Keratinocyte (primary cell): ENCODE data around the gene MAP3K5. TPM values are rescaled to one million over a fixed set of nuclear protein-coding genes. Genes with fewer than 3 reads are reported as not detected.

ENCODE experiments used
- DNase-seq: peaks from one replicate; pipeline ENCODE4 v3.0.0-alpha.2; 2011; ENCODE audit warnings: low read depth, missing footprints, low spot score
- FAIRE-seq: peaks from 2 replicates; lab custom pipeline; 2011; peaks lifted over from hg19 to GRCh38; lab: Jason Lieb, UNC
- H2AFZ ChIP-seq: 2 replicates; pipeline ENCODE4 v1.6.0; 2012; ENCODE audit warnings: low read length, control low read depth, inconsistent platforms; ENCODE audit not compliant: control insufficient read depth
- H3K27ac ChIP-seq: 2 replicates; pipeline ENCODE4 v1.5.1; 2011; ENCODE audit warnings: low read length; ENCODE audit not compliant: control insufficient read depth, insufficient read depth
- H3K27me3 ChIP-seq: 3 replicates; pipeline ENCODE4 v1.6.0; 2011; ENCODE audit warnings: low read length; ENCODE audit not compliant: control insufficient read depth, insufficient read depth; ENCODE audit errors: extremely low read depth
- H3K36me3 ChIP-seq, 2 experiments: 2 replicates in 1 of 2; 3 replicates in 1 of 2; pipeline ENCODE4 v1.5.1; 2011; ENCODE audit warnings: low read length in 2 of 2, mild to moderate bottlenecking in 1 of 2; ENCODE audit not compliant: control insufficient read depth in 2 of 2, insufficient read depth in 2 of 2; ENCODE audit errors: extremely low read depth in 1 of 2
- H3K4me1 ChIP-seq: 3 replicates; pipeline ENCODE4 v1.5.1; 2011; ENCODE audit warnings: low read length; ENCODE audit not compliant: control insufficient read depth, insufficient read depth; ENCODE audit errors: extremely low read depth
- H3K4me2 ChIP-seq: 3 replicates; pipeline ENCODE4 v1.6.0; 2011; ENCODE audit warnings: low read depth, low read length; ENCODE audit not compliant: control insufficient read depth, insufficient read depth; ENCODE audit errors: extremely low read depth
- H3K4me3 ChIP-seq, 3 experiments: fragments of 200-600 bp in 1 of 3; sonication (generic) in 1 of 3; 2 replicates in 2 of 3; 3 replicates in 1 of 3; pipeline ENCODE4 v1.5.1; 2011 to 2016; ENCODE audit warnings: low read length in 3 of 3, mild to moderate bottlenecking in 3 of 3, control low read depth in 2 of 3, inconsistent platforms in 1 of 3, low read depth in 1 of 3, mixed read lengths in 1 of 3, mixed run types in 1 of 3, moderate library complexity in 1 of 3; ENCODE audit not compliant: control insufficient read depth in 2 of 3, insufficient read depth in 2 of 3; ENCODE audit errors: extremely low read depth in 1 of 3
- H3K79me2 ChIP-seq: 2 replicates; pipeline ENCODE4 v1.6.0; 2012; ENCODE audit warnings: low read length; ENCODE audit not compliant: control insufficient read depth, insufficient read depth
- H3K9ac ChIP-seq: 3 replicates; pipeline ENCODE4 v1.6.0; 2011; ENCODE audit warnings: low read length; ENCODE audit not compliant: control insufficient read depth, insufficient read depth; ENCODE audit errors: extremely low read depth
- H3K9me1 ChIP-seq: 3 replicates; pipeline ENCODE4 v1.6.0; 2011; ENCODE audit warnings: low read length; ENCODE audit not compliant: control insufficient read depth, insufficient read depth; ENCODE audit errors: extremely low read depth
- H3K9me3 ChIP-seq: 2 replicates; pipeline ENCODE4 v1.5.1; 2012; ENCODE audit warnings: low read depth, low read length; ENCODE audit not compliant: control insufficient read depth
- H4K20me1 ChIP-seq: 3 replicates; pipeline ENCODE4 v1.6.0; 2011; ENCODE audit warnings: low read length; ENCODE audit not compliant: control insufficient read depth, insufficient read depth; ENCODE audit errors: extremely low read depth
- EZH2 ChIP-seq: IDR thresholded peaks from one replicate; pipeline ENCODE4 v1.6.1; 2012; ENCODE audit warnings: inconsistent platforms, mild to moderate bottlenecking, low read length, moderate library complexity
- dilution Hi-C: fragments of 300-500 bp; cut with MboI; formaldehyde crosslinking; loops from one replicate; pipeline ENCODE4 v1.7.0; 2020; ENCODE audit warnings: low sequenced_read_pairs; ENCODE audit not compliant: extremely low pct_ligation_motif_present
- polyA plus RNA-seq, 5 experiments: library from polyadenylated mRNA; depleted of rRNA in 3 of 5; stranded (reverse) in 3 of 5; stranded (forward) in 1 of 5; unstranded in 1 of 5; fragments of >200 nt; gene quantifications; 1 replicate in 1 of 5; 2 replicates in 3 of 5; 3 replicates in 1 of 5; pipeline versions ENCODE4 v1.2.1 to v1.2.3, GENCODE V29; 2011 to 2012; ENCODE audit warnings: missing spikeins in 2 of 5, low read depth in 1 of 5, low replicate concordance in 1 of 5
- TF ChIP-seq, protein P1 (sequence below), 3 experiments: IDR thresholded peaks in 1 of 3; conservative IDR thresholded peaks in 1 of 3; optimal IDR thresholded peaks in 1 of 3; 2 replicates in 2 of 3; 3 replicates in 1 of 3; pipeline versions ENCODE3 to v1.5.1; 2011; ENCODE audit warnings: low read length in 3 of 3, mild to moderate bottlenecking in 3 of 3, moderate library complexity in 2 of 3, control low read depth in 1 of 3, inconsistent platforms in 1 of 3; ENCODE audit not compliant: insufficient read depth in 2 of 3; ENCODE audit errors: extremely low read depth in 1 of 3

Gene MAP3K5
- polyA plus RNA-seq, 1 donor (not counting 4 experiments of a cell fraction or from before 2014, with no cell fraction given), result 3.4 TPM

DNA sequence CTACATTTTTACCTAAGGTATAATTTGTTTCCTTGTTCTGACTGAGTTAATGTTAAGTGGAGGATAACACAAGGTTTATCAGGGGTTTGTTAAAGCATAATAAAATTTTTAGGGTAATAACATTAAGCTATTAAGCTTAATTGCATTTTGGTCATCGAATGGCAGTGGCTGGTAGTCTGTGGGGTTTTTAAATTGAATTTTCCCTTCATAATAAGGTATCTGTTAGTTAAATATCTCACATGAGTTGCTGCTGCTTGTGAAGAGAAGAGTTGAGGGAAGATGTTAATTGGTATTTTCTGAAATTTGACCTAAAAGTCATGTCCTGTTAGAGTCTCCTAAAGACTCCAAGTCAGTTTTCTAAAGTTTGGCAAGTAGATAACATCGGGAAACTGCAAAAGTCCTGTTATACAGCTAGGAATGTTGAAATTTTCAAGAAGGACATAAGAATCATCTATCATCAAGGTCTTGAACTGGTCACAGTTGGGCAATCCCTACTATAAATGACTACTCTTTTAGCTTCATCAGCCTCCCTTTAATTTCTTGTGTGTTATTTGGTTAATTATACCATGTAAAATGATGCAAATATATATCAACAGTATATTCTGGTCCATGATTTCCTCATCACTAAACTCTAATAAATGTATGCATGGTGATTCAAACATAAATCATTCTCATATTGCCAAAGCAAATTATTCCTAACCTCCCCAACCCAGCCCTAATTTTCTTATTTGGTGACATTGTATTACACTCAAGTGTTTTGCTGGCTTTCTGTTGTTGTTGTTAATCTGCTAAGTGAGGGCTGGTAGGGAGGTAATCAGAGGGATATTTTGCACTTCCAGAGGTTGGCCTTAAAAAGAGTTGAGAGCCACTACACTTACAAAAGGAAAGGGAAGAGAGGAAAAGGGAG is 64.0 kb downstream of the MAP3K5 start:
- Histone ChIP-seq H2AFZ (no peak overlapping the region), H3K27me3 (no peaks in the 10 kb centered on the region), H3K36me3 (no peaks in the 10 kb centered on the region), H3K4me1 (peaks cover 2% of the 10 kb centered on the region), H3K9me1 (no peaks in the 10 kb centered on the region), H3K4me3 (no peak overlapping the region), H3K9ac (no peak overlapping the region), H3K79me2 (no peaks in the 10 kb centered on the region), H3K9me3 (no peaks in the 10 kb centered on the region), H3K4me2 (no peak overlapping the region), H3K27ac (no peak overlapping the region), H4K20me1 (no peaks in the 10 kb centered on the region)
- dilution Hi-C loops, result no loop called here
- TF ChIP-seq, protein P1, sequence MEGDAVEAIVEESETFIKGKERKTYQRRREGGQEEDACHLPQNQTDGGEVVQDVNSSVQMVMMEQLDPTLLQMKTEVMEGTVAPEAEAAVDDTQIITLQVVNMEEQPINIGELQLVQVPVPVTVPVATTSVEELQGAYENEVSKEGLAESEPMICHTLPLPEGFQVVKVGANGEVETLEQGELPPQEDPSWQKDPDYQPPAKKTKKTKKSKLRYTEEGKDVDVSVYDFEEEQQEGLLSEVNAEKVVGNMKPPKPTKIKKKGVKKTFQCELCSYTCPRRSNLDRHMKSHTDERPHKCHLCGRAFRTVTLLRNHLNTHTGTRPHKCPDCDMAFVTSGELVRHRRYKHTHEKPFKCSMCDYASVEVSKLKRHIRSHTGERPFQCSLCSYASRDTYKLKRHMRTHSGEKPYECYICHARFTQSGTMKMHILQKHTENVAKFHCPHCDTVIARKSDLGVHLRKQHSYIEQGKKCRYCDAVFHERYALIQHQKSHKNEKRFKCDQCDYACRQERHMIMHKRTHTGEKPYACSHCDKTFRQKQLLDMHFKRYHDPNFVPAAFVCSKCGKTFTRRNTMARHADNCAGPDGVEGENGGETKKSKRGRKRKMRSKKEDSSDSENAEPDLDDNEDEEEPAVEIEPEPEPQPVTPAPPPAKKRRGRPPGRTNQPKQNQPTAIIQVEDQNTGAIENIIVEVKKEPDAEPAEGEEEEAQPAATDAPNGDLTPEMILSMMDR (optimal IDR thresholded peaks at IDR 0.05 in 1 of 3, IDR thresholded peaks at IDR 0.05 in 1 of 3, conservative IDR thresholded peaks at IDR 0.05 in 1 of 3; ENCODE audit: extremely low read depth in 1 of 3, insufficient read depth in 2 of 3, low read length in 3 of 3), result no peak
- TF ChIP-seq EZH2, result no peak
- DNase-seq (no peak), FAIRE-seq (no peak)

DNA sequence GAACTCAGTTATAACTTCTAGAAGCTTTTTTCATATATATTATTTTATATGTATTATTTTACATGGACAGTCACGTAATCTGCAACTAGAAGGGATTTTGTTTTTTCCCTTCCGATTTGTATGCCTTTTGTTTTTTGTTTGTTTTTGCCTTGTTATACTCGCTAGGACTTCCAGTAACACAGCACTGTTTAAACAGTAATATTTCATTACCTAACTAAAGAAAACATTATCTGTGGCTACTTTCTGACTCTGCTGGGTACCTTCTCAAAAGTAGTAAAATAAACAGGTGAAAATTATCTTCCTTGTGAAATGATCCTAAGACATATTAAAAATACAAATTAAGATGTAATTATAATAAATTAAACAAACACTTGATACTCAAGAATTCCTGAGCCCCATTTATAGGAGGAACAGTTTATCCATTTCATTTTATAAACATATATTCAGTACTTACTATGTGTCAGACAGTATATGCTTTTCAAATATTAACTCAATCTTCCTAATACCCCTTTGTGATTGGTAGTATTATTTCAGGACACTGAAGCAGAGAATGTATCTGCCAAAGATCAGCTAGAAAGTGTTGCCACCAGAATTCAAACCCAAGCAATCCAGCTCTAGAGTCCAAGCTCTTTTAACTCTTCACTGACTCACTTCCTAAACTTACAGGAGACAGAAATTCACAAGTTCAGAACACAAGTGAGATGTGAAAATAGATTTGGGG is 65.3 kb downstream of the MAP3K5 start:
- Histone ChIP-seq H3K4me3 (no peak overlapping the region), H3K9ac (no peak overlapping the region), H4K20me1 (no peaks in the 10 kb centered on the region), H3K27me3 (no peaks in the 10 kb centered on the region), H2AFZ (no peak overlapping the region), H3K9me3 (no peaks in the 10 kb centered on the region), H3K9me1 (no peaks in the 10 kb centered on the region), H3K79me2 (no peaks in the 10 kb centered on the region), H3K36me3 (no peaks in the 10 kb centered on the region), H3K4me1 (peaks cover 2% of the 10 kb centered on the region), H3K4me2 (no peak overlapping the region), H3K27ac (no peak overlapping the region)
- no peak for DNase-seq
- no peak for TF ChIP-seq EZH2
- TF ChIP-seq, protein P1 (optimal IDR thresholded peaks at IDR 0.05 in 1 of 3, IDR thresholded peaks at IDR 0.05 in 1 of 3, conservative IDR thresholded peaks at IDR 0.05 in 1 of 3; ENCODE audit: extremely low read depth in 1 of 3, insufficient read depth in 2 of 3, low read length in 3 of 3), result no peak
- dilution Hi-C loops, result no loop called here
- no peak for FAIRE-seq
